GM18861 (cell line): ENCODE measurements around the gene LRBA.

ENCODE experiments used
- ATAC-seq: cut with Tn5 transposase; IDR thresholded peaks from one replicate; pipeline ENCODE4 v1.9.1; 2021; ENCODE audit not compliant: unreplicated experiment

LRBA gene

DNA sequence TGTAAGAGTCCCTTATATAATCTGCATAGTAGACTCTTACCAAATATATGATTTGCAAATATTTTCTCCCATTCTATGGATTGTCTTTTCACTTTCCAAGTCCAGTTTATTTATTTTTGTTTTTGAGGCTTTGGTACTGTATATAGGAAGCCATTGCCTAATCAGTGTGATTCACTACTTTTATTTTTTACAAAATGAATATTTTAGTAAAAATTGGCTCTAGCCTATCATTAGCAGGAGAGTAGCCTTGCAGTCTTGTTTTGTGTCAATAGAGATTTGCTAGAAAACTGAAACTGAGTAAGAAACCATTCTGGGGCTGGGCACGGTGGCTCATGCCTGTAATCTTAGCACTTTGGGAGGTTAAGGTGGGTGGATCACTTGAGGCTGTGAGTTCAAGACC lies 633.1 kb downstream of the LRBA start:
- no peak for ATAC-seq

DNA sequence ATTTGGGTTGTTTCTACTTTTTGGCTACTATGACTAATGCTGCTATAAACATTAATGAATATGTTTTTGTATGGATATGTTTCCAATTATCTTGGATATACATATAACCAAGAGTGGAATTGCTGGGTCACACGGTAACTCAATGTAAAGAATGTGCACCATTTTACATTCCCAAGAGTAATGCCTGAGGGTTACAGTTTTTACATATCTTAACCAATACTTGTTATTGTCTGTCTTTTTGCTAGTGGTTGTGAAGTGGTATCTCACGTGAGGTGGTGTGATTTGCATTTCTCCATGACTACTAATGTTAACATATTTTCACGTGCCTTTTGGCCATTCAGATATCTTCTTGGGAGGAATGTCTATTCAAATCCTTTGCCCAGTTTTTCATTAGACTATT lies 633.5 kb downstream of the LRBA start:
- ATAC-seq = no peak

DNA sequence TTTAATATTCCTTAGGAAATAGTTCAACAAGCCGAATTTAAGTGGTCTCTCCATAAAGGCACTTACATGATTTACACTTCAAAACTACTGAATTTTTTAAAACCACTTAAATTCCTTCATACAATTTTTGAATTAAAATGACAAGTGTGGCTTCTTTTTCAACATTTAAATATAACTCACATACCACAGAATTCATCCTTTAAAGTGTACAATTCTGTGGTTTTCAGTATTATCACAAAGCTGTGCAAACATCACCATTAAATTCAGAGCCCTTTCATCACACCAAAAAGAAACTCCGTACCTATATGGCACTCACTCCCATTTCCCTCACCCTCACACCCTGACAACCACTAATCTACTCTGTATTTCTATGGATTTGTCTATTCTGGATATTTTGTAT lies 634.0 kb downstream of the LRBA start:
- ATAC-seq = no peak

DNA sequence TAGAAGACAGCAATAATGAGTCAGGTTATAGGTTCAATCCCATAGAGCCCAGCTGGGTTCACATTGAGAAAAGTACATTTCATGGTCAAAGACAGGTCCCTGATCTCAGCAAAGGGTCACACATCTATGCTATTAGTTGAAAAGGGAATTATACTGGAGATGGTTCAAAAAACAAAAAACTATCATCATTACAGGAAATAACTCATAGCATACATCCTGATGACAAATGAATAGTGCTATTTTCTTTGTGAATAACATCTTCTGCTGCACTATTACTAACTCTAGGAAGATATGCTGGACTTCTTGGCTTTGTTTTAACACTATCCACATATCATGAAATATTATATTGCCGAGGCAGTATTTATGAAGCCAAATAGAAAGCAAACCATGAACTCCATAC lies 635.6 kb downstream of the LRBA start:
- ATAC-seq = no peak

DNA sequence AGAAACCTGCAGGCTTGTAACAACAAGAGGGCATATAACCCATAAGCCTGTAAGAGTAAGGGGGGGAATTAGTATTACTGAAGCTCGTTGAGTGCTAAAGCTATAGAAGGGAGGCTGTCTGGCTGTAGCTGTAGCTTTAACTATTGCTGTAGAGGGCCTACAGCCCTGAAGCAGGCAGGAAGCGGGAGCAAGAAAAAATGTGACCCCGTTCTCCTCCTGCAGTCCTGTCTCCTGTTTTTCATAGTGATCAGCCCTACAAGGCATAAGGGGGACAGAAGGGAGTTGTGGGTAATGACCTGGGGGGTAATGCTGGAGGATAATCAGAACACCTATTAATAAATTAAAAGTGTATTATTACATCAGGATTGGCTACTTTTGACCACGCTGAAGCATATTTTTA lies 640.1 kb downstream of the LRBA start:
- no peak for ATAC-seq

DNA sequence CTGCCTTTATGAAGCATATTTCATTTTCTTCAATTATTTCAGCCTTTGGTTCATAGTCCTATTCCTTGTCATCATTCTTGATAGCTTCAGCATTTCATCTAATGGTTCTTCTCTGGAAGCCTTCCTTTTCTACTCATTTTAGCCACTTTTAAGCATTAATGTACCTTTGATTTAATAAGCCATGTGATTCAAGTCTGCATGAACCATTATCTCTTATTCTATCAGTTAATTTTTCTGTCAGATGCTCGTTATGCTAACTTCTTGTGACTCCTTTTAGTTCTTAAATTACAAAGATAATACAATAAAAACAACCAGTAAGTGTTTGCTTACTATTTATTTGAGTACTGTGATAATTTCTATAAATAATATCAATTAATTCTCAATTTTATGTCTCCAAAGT lies 643.2 kb downstream of the LRBA start:
- no peak for ATAC-seq

DNA sequence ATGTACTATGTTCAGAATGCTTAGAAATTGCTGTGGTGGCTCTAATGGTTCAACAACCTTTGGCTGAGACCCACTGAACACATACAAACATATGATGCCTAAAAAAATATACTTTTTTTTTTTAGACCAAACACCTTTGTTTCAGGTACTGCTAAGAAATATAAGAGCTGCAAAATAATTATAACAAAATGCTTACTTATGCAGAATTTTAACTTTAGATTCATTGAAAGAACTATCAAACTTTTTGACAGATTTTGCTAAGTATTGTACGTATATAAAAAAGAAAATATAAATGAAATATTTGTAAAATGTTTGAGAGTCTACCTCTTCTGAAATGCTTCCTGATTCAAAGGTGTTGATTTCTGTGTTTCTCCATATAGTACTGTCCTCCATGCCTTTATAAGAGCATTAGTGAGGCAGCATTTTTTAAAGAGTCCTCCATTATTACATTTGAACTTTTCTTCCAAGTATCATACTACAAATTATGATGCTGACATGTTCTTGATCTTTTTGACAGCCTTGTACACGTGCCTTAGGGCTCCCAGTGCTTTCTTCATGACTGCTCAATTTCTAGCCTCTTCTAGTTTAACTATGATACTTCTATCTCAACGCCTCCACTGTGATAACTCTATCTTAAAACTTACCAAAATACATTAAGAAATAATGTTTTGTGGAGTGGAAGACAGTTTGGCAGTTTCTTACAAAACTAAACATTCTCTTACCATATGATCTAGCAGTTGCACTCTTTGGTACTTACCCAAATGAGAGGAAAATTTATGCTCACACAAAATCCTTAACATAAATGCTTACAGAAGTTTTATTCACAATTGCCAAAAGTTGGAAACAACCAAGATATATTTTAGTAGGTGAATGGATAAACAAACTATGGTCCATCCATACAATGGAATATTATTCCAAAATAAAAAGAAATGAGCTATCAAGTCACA lies 645.4 kb downstream of the LRBA start:
- ATAC-seq = no peak

DNA sequence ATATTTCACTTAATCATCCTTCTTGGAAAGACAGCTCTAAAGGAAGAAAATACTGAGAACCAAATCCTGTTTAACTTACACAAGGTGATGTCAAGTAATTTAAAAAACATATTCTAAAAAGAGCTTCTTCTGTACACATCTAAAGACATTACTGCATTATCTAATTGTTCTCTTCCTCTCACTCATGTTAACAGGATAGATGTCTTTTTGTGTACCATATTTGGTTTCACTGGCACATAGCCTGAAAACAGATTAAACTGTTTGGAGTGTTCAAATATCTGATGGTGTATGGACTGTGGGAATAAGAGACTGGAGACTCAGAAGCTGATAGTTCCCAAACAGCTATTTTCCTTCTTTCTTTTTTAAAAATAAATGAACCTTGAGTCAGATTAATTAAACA lies 646.4 kb downstream of the LRBA start:
- ATAC-seq = no peak

DNA sequence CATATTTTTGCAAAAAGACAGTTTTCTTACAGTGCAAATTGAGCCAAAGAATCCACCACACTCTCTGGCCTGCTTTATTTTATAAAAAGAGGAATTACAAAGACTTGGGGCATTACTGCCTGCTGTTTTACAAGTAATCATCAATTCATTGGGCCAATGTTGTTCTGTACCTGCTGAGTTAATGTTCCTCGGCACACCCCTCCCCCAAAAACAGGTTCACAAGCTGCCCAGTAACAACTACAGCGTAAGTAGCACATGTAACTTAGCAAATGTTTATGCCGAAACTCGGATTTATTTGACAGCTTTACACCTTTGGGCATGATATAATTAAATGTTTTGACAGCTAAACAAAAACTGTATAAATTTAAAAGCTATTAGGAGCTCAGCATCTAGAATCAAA lies 647.8 kb downstream of the LRBA start:
- ATAC-seq = no peak

DNA sequence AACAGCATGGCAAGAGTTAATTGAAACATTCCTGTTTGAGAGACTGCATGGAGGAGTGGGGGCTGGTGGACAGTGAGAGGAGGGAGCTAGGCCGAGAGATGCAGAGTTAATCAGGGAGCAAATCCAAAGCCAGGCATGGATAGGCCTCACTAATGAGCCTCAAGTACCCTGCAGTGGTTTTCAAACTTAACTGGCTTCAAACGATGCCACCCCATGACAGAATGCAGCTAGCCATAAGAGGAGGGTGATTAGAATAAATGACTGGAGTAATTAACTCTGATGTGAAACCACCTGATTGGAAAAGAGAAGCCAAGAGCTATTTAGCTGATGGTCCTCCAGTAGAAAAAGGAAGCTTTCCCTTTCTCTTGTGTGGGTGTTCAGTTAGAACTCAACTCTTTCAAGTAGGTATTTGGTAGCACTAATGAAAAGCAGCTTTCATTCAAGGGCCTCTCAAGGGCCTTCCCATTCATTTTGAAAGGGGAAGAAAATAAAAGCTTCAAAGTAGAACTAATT lies 648.5 kb downstream of the LRBA start:
- peak; percentile 48 for ATAC-seq

DNA sequence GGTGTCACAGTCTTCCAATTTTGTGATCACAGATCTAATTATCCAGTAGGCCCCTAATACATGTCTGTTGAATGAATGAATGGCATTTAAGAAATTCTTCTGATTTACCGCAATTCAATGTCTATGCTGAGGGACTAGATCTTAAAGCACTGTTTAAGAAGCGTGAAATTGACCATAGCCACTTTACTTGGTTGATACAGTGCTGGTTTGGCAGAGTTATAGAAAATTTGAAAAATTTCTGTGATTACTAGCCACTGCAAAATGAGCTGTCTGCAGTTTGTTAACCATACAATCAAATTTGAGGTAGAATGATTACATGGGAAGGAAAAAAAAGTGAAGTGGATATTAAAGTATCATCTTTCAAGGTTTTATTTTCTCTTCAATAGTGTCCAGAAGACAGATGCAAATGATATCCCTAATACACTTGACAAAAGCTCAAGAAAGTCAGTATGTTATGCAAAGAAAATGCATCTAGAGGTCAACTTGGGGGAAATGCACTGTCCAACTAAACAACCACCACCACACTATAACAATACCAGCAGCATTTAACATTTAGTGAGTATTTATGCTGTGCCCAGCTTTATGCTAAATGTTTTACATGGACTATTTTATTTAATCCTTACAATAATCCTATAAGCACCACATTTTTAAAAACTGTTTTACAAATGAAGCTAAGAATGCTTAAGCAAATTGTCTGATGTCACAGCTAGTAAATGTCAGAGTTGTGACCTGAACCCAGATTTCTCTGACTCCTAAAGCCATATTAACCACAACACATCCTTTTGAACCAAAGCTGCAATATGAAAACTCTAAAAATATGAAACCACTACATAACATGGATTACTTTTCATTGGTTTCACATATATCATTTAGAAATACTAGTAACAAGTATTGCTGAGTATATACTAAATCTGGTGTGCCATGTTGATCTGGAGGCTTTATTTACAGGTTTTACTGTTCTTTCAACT lies 651.1 kb downstream of the LRBA start:
- ATAC-seq = no peak

DNA sequence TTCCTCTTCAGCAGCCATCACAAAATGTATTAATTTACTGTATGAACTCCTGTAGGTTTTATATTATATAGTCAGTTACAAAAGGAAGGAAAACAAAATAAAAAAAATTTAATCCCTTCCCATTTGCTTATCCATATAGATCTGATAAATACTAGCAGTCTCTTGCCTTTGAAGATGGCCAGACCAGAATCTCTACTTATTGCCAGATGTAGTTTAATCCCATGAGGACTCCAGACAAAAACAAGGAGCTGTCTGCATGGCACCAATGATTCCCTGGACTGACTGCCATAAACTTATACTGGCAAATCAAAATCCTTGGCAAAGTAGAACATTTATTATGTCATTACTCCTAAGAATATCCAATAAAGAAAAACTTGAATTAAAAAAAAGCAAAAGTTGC lies 656.4 kb downstream of the LRBA start:
- no peak for ATAC-seq

DNA sequence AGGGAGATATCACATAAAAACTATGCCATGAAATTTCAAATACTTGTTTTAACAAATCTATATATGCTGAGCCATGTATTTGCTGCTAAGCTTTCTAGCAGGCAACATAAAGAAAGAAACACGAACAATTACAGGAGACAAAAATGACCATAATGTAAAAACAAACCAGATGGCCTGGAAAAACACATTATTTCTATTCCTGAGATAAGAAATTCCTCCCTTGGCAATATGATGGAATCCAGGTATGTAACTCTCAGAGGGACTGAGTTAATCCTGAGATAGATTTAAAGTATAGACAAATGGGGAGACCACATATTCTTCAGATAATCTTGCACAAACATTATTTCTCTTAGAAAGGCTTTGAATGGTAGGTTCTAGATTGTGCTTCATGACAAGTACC lies 657.3 kb downstream of the LRBA start:
- no peak for ATAC-seq

DNA sequence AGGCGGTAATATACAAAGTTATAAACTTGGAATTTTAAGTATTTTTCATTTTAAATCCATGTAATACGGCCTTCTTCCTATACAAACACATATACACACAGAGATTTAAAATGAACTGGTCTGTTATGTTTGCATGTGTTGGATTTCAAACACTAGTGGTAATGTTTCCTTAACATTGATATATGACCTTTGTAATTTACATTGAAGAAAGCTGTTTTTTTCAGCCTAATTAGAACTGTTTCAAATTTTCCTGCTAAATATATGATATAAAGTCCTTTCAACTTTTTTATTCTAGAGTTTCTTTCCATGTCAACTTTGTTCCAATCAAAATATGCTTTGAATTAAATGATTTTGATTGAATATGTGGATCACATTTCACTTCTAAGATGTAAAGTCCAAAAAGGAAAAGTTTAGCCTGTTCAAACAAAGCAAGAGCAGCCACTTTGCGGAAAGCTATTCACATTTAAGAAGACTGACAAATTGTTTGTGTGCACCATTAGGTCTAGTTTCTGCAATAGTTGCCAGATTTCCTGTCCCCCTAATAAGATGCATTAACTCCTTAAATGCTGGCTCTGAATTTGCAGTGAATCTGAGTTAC lies 659.1 kb downstream of the LRBA start:
- no peak for ATAC-seq

DNA sequence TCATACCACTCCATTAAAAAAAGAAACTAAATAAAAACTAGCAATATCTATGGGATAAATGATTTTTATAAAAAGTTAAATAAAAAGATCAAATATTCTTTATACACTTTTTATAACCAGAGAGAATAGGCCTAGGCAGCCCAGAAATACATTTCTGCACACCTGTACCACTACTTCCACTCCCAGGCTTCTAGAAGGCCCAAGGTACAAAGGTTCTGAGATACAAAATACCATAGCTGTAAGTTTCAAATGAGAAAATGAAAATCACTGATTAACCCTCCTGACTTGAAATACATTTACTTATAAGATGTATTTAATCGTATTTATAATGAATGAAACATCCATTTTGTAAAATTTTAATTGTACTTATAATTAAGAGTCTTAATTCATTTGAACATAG lies 659.7 kb downstream of the LRBA start:
- ATAC-seq = no peak

DNA sequence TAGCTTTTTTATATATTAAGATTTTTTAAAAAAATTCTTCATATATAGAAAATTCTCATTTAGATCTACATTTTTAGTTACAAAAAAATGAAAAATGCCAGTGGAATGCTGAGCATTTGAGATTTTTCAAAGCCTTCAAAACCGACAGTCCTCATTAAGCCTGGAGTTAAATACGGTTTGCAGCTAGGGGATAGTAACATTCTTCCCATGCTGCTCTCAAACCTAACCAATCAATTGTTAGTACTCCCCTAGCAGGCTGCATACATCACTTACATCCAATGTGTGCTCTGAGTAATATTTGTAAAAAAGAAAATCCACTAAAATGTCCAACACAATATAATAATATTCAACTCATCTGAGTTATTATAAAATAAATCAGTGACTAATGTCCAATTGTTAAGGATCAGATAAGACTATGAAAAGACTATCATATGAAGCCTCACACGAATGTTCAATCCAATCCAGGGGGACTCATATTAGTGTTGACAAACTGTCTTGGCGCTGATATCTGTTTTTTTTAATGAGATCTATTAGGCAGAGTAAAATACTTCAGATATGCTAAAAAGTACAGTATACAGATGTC lies 660.8 kb downstream of the LRBA start:
- no peak for ATAC-seq

DNA sequence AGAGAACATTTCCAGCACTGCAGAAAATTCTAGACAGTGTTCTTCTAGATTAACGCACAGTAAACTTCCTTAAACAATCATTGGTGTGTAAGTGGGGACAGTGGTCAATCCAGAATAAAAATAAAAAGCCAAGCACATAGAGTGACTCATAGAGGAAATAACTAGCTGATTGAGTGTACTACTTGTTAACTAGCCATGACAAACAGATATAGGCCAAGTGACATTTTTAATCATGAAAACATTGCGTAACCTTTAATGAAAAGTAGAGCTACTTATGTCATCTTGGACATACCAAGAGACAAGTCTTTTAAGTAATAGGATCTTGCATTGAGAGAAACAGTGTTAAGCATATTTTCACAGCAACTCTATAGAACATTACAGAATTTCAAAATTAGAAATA lies 667.0 kb downstream of the LRBA start:
- no peak for ATAC-seq

DNA sequence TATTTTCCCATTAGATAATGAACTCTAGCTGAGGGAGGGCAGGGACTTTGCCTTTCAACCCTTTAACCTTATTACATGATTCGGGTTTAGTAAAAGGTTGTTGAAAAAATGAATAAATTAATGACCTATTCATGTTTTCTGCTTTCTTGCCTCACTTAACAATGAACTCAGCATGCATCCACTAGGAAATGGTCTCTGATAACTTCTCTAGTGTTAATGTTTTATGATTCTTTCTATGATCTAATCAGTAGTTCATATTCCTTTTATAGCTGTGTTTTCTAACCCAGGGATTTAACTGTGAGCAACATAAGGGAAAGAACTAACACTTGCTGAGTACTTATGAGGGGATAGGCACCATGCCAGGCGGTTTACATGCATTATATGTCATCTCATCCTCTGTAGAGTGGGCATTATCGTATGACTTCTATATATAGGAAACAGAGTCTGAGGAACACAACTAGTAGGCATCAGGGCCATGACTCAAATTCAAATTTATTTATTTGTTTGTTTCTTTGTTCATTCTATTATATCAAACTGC lies 669.8 kb downstream of the LRBA start:
- ATAC-seq = no peak

DNA sequence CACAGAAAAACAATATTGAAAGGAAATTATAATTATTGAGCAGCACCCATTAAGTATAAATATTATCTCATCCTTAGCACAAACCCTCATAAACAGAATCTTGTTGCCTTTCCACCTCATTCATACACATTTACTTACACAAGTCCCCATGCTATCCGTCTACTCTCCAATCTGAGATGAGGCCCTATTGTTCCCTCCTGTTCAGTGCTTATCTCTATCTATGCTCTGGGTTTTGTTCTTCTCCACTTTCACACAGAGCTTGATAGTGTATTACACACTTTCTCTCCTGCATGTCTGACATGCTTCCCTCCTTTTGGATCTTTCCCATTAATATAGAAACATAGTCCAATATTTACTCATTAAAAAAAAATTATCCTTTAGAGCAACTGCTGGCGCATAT lies 671.3 kb downstream of the LRBA start:
- ATAC-seq = no peak

DNA sequence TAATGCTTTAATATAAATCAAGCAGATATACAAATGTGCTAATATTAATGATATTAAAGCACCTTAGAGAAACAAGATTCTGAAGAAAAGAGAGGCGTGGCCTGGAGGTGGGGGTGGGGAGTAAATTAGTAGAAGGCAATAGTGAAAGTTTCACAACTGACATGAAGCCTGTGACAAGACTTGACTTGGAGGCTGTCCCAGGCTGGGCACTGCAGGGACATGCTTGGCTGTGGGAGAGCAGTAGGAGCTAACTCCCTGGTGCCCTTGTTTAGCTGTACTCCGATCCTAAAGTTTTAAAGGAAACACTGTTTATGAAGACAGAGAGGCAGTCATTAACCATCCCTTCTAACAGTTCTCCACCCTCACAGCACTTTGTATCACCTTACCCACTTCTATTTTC lies 672.1 kb downstream of the LRBA start:
- no peak for ATAC-seq

DNA sequence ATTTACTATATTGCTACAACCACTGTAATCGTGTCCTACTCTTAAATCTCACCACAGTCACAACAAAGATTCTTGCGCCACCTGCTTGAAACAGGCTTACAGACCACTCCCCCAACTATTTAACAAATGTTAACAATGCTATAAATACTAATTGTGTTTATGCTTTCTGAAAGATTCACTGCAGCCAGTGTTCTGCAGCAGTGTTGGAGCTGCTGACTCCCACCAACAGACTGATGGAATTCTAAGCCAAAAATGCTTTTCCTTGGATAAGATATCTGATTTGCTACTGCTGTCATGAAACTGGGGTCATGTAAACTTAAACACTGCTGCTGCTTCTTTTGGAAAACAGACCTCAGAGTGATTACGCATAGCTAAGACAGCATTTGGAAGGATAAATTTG lies 677.4 kb downstream of the LRBA start:
- no peak for ATAC-seq
